ENCODE data around the gene STN1.
A peak's percentile ranks its signal among the peaks of the same experiment; 100 is the strongest.
"Not testable (repeated sequence)": the region's sequence is repeated elsewhere in the genome, so short reads cannot be mapped to it uniquely, and the experiment has no call there.

The STN1 gene

DNA sequence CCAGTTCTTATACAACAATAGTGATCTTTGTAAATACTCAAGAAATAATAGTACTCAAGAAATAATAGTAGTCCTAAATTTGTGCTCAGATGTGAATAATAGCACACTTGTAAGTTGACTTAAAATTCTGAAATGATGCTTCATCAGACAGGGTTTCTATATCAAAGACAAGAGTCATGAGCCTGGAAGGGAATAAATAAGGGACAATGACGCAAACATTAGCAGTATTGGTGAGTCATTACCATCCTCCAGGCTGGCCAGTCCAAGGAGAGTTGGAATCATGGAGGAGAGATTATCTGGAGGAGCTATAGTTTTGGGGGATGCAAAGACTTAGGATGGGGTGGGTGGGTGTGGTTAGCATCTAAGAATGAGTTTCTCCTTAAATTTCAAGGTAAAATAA lies 56.5 kb downstream of the STN1 start:
- no peak for DNase-seq (ENCODE audit: low spot score)

DNA sequence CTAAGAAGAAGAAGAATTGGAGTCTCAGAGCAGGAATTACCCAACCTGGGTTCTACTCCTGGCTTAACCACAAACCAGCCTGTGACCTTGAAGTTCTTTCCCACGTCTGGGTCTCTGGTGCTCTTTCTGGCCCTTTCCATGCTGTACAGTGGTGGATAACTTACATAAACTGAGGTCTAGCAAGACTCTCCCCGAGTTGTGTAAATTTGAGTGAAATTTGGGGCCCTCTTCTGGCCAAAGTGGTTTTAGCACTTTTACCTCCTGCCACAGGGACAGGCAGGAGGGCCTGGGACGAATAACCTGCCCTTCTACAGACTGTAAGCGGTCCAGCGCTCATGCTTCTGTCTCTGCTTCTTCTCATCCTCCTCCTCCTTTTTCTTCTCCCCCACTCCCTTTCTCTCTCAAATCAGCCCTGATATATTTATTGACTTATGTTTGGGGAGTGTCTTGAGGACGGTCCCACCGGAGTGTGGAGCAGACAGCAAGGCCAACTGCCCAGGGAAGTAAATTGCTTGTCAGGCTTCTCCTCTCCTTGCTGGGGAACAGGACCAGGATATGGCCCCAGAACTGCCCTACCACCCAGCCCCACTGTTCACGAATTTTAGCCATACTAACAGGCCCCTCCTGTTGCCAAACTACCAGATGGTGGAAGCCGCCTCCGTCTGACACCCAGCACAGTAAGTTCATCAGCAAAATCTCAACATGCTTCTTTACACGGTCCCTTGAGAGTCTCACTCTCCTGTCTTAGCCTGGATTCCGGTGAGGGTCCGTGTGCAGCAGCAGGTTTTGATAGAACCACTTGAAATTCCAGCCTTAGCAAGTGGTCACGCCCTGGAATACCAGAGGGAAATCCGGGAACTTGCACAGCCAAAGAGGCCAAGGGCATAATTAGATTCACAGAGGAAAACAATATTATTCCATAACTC lies 58.6 kb downstream of the STN1 start:
- peak; percentile 80 for DNase-seq (ENCODE audit: low spot score)

DNA sequence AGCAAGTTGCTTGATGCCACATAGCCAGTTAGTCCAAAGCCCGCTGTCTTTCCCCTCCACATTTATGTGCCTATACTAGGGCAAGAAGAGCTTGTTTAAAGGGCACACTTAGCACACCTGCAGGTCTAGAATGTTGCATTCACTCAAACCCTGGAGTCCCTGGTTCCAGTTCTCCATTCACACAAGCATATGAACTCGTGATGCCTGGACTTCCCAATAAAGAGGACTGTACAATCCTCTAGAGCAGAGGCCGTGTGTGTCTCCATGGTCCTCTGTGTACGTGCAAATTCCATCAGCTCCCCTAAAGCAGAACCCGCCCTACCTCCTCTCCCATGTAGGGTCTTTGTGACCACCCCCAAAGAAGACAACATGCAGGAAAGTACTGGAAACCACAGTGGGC lies 59.6 kb downstream of the STN1 start:
- no peak for DNase-seq (ENCODE audit: low spot score)

DNA sequence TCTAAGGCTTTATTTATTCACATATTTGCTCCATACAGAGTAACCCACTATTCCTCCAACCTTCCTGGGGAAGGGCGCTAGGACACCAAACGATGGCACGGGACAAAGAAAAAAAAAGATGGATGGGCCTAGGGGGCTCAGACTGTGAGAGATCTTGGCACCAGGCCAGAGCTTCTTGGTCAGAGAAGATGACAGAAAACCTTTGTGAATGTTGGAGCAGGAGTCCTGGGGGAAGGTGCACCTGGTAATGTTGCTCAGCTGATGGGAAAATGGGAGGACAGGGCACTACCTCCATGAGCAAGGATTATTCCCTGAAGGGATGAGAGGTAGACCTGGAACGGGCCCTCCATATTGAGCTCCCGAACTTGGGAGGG lies 61.2 kb downstream of the STN1 start:
- no peak for DNase-seq (ENCODE audit: low spot score)

DNA sequence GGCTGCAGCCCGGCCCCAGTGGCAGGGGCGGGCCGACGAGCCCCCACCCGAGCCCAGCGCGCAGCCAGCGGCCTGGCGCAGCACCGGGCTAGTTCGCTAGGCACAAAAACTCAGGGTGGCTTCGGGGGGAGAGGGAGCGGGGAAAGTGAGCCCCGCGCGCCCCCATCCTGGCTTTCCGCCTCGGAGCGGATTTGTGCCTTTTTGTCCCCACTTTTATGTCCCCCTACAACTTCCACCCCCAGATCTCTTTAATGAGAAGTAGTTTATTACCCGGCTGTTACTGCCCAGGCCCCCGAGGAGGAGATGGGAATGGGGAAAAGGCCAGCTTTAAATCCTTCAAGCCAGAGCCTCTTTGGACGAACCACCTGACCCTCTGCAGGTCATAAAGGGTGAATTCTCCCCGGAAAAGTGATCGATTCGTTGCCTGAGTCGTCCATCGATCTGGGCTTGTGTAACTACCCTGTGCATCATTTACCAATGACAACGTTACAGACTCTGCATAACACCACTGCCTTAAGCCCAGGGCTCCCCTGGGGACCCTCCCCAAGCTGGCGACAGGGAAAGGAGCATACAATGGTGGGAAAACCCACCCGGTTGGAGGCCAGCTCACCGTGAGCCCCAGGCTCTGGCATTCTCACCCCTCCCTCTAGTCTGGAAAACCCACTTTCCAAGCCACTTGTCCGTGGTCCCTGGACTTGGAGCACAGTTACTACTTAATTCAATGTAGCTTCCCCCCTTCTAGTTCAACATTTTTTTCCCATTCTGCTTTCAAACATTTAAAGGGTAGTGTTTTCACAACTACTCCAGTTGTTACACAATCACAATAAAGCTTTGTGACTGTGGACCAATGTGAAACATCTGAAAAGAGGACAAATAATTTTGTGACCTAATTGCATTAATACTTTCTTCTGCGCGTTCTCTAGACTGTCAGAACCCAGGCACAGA lies 61.9 kb downstream of the STN1 start:
- no peak for DNase-seq (ENCODE audit: low spot score)

DNA sequence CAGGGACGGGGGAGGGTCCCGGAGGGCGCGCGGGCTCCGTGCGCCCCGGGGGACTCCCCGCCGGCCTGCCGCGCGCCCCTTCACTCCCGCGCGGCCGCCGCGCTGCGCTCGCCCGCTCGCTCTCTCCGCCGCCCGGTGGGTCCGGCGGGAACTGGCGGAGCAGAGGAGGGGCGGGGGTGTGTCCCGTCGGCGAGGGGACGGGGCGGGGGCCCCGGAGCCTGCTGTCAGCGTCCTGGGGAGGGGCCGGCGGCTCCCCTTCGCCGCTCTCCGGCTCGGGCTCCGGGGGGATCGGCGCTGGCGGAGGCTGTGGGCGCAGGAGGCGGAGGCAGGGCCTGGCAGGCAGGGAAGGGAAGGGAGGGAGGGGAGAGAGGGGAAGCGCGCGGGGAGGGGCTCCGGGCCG lies 62.6 kb downstream of the STN1 start, which contains the start of gene SH3PXD2A:
SH3PXD2A (minus strand) TSS at position 153 of the 400 bp plus-strand sequence. CDS start 310 bp downstream, outside the sequence.
- peak; percentile 82 for DNase-seq (ENCODE audit: low spot score)

DNA sequence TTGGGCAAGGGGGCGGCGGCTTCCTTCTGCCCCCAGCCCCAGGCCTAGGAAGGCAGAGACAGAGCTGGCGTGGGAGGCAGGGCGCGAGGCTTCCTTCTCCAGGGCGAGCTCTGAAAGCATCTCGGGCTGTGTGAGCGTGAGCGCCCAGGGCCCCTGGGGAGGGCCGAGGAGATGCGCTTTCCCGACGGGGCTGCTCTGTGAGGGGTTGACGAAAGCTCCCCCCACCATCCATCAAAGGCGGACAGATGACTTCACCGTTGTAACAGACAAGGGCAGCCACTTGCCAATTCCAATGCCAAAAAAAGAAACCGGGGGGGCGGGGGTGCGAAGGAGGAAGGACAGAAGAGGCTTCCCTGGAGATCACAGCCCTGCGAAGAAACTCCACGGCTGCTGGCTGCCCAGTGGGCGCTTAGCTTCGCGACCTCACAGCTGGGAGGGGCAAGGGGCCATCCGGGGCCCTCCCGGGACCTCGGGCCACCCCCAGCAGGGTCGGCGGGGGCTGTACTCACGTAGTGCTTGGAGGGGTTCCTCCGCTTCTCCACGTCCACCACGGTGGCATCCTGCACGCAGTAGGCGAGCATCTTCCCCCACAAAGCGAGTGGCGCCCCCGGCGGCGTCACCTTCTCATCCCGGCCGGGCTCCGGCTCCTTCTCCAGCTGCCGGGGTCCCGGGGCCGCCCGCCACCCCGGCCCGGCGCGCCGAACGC lies 63.1 kb downstream of the STN1 start:
- DNase-seq (ENCODE audit: low spot score): no peak

DNA sequence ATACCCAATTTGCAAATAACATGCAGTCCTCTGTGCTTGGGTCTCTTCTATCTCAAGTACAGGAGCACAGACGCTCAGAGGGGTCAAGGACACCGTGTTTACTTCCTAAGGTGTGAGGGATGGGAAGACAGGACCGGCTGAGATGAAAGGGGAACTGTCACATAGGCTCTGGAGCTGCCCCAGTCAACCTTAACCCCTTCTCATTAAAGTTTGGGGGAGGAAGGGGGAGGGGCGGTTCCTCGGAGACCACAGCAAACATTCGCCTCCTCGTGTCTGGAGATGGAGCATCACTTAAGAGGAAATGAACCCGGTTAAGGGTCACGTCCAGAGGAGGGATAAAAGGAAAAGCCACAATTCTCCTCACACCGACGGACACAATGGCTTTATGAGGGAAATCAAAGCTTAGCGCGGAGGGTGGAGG lies 63.7 kb downstream of the STN1 start:
- no peak for DNase-seq (ENCODE audit: low spot score)

DNA sequence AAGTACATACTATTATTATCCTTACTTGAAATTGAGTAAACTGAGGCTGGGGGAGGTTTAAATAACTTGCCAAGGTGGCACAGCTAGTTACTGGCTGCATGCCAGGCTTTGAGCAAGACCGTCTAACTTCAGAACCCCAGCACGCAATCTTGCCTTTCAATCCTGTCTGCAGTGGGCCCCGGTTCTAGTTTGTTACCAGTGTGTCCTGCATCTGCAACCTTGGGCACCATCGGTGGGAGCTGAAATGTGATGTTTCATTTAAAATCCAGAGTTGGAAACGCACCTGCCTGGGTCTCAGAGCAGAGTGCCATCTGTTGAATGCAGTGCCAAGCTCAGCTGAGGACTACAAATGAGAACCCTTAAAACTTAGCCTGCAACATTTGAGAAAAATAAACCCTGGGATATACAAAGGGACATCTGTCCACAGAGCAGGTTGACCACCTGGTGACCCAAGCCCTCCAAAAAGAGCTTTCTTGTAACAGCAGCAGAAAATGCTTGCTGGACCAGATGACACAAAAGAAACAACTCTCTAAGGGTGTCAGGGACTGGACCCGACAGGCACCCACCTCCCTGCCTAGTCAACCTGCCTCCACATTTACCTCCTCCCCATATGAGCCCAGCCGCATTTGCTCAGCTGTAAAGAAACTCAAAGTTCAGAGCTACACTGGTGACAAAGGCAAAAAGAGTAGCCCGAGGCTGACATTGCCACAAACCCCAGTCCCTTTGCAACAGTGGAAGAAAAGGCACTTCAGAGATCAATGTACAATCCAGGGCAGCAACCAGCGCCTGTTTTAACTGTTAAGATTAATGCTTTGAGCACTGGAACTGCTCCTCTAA lies 64.3 kb downstream of the STN1 start:
- DNase-seq (ENCODE audit: low spot score): no peak

DNA sequence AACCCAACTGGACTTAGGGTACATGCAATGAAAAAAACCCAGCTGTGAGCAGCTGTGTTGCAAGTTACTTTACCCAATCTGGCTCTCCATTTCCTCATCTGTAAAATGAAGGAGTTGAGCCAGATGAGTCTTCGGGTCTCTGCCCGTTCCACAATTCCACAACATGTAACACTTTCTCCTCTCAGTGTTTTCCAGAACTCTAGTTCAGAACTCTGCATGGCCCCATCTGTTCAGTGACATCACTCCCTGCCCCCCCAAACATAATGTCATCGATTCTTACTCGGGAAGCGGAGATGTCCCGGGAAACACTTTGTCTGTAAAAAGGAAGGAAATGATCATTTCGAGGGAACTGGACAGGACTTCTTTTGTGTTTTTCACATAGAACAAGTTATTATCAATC lies 65.1 kb downstream of the STN1 start:
- no peak for DNase-seq (ENCODE audit: low spot score)

DNA sequence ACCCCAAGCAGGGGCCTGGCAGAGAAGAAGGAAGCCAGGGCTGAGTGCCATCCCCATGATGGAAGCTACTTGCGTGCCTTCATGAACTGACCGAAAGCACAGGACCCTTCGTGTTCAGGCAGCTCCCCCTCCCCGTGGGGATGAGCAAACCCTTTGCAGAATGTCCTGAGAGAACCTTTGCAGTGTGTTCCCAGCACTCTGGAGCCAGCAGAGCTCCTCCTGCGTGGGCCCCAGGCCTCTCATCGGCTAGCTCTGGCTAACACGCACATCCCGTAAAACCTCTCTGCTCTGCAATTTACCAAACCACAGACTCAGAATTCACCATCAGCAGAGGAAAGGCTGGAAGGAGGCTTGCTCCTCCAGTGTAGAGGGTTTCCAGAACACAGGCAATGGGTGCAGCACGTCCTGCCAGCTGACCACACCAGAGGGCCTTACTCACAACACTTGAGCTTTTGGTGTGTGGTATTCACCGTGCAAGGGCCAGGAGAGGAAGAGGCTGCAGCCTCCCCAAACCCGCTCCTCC lies 65.7 kb downstream of the STN1 start:
- no peak for DNase-seq (ENCODE audit: low spot score)

DNA sequence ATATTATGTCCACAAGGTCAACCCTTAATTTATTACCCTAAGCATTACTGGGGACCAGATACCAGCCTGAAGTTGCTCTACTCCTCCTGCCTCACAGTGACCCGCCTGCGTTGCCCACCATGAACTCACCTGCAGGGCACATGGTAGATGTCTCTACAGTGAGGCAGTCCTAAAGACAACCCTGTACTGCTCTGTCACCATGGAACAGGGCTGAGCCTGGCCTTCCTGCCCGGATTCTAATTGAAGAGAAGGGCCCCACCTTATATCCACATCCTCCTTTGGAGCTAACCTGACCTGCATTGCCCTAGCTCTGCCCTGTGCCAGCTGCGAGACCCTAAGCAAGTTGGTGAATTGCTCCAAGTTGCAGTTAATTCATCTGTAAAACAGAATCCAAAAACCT lies 66.7 kb downstream of the STN1 start:
- DNase-seq (ENCODE audit: low spot score): no peak

DNA sequence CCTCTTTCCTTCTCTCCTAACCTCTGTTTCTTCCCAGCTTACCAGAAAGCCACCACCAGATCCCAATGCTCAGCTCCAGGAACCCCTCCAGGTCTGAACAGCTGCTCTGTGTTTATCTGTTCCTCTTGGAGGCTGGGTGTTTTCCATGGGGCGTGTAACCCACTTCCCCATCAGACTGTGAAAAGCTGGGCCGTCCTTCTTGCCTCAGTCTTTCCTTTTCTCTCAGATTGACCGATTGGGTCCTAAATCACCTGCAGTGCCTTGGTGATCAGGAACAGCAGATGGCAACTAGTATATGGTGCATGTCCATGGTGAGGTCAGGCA lies 67.5 kb downstream of the STN1 start:
- DNase-seq (ENCODE audit: low spot score): no peak

DNA sequence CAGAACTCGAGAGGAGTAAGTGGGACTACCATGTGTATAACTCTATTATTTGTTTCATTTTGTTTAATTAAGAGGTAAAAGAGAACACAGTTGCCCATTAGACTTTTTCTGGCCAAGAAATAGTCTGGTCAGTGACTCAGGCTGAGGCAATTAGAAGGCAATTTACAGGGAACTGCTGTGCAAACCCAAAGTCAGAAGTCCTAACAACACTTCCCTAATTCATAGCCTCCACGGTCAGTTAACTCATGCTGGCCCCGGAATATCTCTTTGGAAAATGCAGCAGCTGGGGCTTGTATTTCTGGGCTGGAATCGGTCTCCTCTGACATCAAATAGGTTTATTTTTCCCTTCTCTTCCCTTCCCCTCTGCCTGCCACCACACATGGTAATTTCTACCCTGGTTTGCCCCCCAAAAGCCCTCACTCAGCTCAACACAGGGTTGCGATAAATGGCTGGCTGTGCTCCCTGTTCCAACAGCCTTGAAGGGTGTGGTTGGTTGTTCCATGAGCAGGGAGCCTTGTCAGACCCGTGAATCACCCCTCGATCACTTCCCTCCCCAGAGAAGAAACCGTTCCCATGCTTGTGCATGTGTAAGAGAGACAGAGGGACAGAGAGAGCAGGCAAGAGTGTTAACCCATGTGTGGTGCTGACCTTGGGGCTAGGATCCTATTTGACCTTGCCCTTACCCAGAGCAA lies 68.0 kb downstream of the STN1 start:
- no peak for DNase-seq (ENCODE audit: low spot score)

DNA sequence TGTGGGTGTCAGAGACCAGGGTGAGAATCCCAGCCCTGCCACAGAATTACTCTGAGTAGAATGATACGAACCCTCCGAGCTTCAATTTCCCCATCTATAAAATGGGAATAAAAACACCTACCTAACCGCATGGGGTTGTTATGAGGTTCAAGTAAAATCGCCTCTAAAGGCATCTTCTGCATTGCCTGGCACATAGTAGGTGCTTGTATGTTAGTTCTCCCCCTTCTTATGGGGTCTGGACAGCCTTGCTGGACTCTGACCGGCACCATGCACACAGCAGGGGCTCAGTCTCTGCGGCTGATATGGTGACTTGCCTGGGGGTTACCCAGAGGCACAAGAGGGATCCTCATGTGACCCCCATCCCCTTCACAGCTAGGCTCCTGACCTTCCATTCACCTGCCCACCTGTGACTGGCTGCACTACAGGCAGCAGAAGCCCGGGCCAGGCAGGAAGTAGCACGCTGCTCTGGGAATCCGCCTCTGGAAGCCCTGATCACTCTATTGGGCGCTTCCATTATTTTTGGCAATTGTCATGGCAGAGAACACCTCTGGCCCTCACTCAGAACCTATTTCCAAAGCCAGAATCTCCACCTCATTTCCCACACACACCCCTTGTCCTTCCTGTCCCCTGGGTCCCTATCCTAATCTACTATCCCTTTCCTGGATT lies 68.6 kb downstream of the STN1 start:
- no peak for DNase-seq (ENCODE audit: low spot score)

DNA sequence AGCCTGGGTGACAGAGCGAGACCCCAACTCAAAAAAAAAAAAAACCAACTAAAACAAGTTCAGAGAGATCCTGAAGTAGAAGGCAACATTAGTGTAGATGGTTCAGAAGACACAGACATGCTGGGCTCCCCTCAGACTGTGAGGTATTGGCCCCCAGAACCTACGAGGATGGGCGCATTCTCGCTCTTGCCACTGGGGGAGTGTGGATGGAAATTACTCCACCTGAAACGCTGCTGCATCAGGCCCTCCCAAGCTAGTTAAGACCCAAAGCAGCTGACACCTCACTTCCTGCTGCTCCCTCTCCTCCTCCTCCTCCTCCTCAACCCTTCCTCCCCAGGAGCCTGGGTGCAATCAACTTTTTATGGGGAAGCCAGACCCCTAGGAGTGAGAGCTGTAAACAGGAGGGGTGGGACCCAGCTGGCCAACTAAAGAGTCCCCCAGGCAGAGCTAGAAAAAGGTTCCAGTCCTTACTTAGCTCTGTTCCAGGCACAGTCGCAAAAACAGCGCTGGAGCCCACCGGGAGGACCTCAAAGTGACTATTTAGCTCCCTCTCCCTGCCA lies 70.0 kb downstream of the STN1 start:
- no peak for DNase-seq (ENCODE audit: low spot score)

DNA sequence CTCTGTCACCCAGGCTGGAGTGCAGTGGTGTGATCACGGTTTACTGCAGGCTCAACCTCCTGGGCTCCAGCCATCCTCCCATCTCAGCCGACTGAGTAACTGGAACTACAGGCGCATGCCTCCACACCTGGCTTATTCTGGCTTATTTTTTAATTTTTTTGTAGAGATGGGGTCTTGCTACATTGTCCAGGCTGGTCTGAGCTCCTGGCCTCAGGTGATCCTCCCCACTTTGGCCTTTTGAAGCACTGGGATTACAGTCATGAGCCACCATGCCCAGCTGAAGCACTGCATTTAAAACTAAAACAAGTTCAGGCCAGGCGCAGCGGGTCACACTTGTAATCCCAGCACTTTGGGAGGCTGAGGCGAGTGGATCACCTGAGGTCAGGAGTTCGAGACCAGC lies 70.6 kb downstream of the STN1 start:
- no peak for DNase-seq (ENCODE audit: low spot score)

DNA sequence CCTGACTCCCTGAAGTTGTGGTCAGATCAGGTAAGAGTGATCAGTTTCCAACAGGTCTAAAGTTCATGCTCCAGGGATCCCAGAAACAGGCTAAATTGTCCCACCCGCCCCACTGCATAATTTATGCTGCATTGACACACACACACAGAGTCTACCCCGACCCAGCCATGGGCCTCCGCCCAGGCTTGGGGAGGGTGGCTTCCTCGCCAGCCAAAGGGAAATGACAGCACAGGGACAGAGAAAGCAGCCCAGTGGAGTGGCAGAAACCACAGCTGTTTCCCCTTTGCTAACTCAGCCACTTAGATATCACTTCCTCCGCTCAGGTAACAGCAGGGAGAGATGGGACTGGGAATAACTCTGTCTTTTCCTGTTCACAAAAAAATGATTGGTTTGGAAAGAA lies 72.0 kb downstream of the STN1 start:
- no peak for DNase-seq (ENCODE audit: low spot score)

DNA sequence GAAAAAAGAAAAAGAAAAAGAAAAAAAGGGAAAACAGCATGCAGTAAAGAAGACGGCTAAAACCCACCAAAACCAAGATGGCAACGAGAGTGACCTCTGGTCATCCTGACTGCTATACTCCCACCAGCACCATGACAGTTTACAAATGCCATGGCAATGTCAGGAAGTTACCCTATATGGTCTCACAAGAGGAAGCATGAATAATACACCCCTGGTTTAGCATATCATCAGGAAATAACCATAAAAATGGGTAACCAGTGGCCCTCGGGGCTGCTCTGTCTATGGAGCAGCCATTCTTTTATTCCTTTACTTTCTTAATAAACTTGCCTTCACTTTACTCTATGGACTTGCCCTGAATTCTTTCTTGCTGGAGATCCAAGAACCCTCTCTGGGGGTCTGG lies 72.6 kb downstream of the STN1 start:
- not testable (repeated sequence) for DNase-seq (ENCODE audit: low spot score)

Measured in left forelimb (tissue), 1 donor.